Type B pancreatic cell (in vitro differentiated cells): ENCODE measurements around the gene ZFP92. TPM values are rescaled to one million over a fixed set of nuclear protein-coding genes. Genes with fewer than 3 reads are reported as not detected.

Experiments used
- DNase-seq: peaks from one replicate; pipeline ENCODE4 v3.0.0; 2021; ENCODE audit warnings: mixed read lengths; ENCODE audit not compliant: unreplicated experiment; ENCODE audit errors: extremely low spot score
- H3K27ac Mint-ChIP-seq: 2 replicates; pipeline ENCODE4 v1.8.0; 2021; ENCODE audit warnings: mild to moderate bottlenecking, mixed read lengths
- H3K27me3 Mint-ChIP-seq: 2 replicates; pipeline ENCODE4 v1.8.0; 2021; ENCODE audit warnings: mixed read lengths
- H3K36me3 Mint-ChIP-seq: 2 replicates; pipeline ENCODE4 v1.8.0; 2021; ENCODE audit warnings: mixed read lengths
- H3K4me1 Mint-ChIP-seq: one replicate; pipeline ENCODE4 v1.8.0; 2021; ENCODE audit warnings: mixed read lengths; ENCODE audit not compliant: unreplicated experiment
- H3K4me3 Mint-ChIP-seq: 2 replicates; pipeline ENCODE4 v1.8.0; 2021; ENCODE audit warnings: mild to moderate bottlenecking, mixed read lengths
- H3K9me3 Mint-ChIP-seq: 2 replicates; pipeline ENCODE4 v1.8.0; 2021; ENCODE audit warnings: mixed read lengths
- total RNA-seq: library from RNA; stranded (reverse); gene quantifications from 2 replicates; pipeline ENCODE4 v1.2.1, GENCODE V29; 2021; ENCODE audit warnings: low replicate concordance
- TF ChIP-seq, protein P1 (sequence below): fragments of 200-600 bp; sonication (generic); conservative IDR thresholded peaks from 2 replicates; pipeline ENCODE4 v1.5.0; 2021; ENCODE audit warnings: antibody characterized with exemption, mild to moderate bottlenecking

ZFP92 gene
- total RNA-seq, 1 donor from 2014 or later, result 0.41 TPM

GRCh38 chrX:153443476-153444332, 32.4 kb downstream of the ZFP92 start:
- peaks cover 4% of the 10 kb centered on the region for H3K9me3 Mint-ChIP-seq
- no peak for DNase-seq
- no peaks in the 10 kb centered on the region for H3K27me3 Mint-ChIP-seq
- no peaks in the 10 kb centered on the region for H3K4me1 Mint-ChIP-seq
- TF ChIP-seq, protein P1, sequence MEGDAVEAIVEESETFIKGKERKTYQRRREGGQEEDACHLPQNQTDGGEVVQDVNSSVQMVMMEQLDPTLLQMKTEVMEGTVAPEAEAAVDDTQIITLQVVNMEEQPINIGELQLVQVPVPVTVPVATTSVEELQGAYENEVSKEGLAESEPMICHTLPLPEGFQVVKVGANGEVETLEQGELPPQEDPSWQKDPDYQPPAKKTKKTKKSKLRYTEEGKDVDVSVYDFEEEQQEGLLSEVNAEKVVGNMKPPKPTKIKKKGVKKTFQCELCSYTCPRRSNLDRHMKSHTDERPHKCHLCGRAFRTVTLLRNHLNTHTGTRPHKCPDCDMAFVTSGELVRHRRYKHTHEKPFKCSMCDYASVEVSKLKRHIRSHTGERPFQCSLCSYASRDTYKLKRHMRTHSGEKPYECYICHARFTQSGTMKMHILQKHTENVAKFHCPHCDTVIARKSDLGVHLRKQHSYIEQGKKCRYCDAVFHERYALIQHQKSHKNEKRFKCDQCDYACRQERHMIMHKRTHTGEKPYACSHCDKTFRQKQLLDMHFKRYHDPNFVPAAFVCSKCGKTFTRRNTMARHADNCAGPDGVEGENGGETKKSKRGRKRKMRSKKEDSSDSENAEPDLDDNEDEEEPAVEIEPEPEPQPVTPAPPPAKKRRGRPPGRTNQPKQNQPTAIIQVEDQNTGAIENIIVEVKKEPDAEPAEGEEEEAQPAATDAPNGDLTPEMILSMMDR, result no peak
- no peaks in the 10 kb centered on the region for H3K36me3 Mint-ChIP-seq
- H3K4me3 Mint-ChIP-seq, result no peak overlapping the region
- no peak overlapping the region for H3K27ac Mint-ChIP-seq

DNA sequence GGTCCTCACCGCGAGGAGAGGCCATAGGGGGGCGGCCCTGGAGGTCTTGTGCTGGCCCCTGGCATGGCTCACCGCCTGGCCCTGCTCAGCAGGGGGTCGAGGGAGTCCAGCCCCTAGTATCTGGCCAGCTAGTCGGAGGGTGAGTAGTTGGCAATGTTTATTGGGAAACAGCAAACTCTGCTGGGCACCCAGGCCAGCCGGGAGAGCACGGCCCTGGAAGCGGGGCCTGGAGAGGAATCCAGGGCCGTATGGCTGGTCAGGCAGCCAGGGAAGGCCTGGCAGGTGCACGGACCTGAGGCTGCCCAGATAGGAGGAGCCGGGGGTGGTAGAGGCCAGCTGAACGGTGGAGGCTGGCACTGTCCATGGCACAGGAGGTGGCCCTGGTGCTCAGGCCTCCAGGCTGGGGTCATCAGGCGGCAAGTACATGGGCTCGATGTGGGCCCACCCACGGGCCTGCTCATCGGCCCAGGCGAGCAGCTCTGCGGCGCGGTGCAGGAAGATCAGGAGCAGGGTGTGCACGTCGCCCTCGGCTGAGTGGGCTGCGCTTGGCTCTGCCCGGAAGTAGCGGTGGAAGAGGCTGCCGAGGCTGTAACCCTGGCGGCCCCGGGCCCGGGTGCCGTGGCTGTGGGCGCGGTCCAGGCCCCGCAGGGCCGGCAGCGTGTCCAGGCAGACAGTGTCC, 33.2 kb downstream of the ZFP92 start:
- TF ChIP-seq, protein P1, result no peak

DNA sequence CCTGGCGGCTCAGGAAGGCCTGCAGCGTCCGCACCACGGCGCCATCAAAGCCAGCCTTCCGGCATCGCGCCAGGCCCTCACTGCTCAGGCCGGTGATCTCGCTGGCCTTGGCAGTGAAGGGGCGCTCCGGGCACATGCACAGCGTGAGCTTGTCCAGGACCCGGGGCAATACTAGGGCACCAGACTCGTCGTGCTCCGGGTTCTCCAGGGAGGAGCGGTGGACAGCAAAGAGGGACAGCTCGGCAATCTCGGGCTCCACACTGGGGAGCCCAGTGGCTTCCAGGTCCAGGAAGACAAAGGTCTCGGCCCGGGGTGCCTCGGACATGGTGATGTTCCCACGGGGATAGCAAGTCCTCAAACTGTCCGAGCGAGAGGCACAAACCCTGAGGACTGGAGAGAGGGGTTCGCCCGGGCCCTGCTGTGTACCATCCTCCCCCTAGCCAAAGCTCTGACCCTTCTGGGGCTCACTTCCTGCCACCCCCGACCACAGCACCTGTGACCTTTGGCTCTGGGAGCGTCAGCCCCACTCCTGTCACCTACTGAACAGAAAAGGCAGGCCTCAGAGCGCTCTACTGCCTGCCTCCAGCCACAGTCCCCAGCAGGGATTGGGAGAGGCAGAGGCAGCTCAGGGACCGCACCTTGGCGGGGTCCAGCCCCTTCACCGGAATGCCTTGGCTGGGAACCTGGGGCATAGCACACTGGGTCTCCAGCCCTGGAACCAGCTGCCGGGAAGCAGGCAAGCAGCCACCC, 34.0 kb downstream of the ZFP92 start:
- H3K9me3 Mint-ChIP-seq, result no peaks in the 10 kb centered on the region
- H3K27me3 Mint-ChIP-seq, result no peaks in the 10 kb centered on the region
- TF ChIP-seq, protein P1, result no peak
- no peaks in the 10 kb centered on the region for H3K36me3 Mint-ChIP-seq
- H3K4me1 Mint-ChIP-seq, result no peaks in the 10 kb centered on the region
- H3K27ac Mint-ChIP-seq, result no peak overlapping the region
- no peak overlapping the region for H3K4me3 Mint-ChIP-seq
- no peak for DNase-seq

More for the DNA sequence above, 33.2 kb downstream of the ZFP92 start:
- DNase-seq, result no peak
- Mint-ChIP-seq H3K4me3 (no peak overlapping the region), H3K9me3 (peaks cover 4% of the 10 kb centered on the region), H3K4me1 (no peaks in the 10 kb centered on the region), H3K36me3 (no peaks in the 10 kb centered on the region), H3K27me3 (no peaks in the 10 kb centered on the region), H3K27ac (no peak overlapping the region)

- no peaks in the 10 kb centered on the region for H3K4me1 Mint-ChIP-seq
Observed at GRCh38 chrX:153445856-153446635, 34.8 kb downstream of the ZFP92 start, which contains the start of gene TREX2. TREX2 (minus strand) TSS chrX:153446056; CDS start chrX:153445430, 626 bp downstream.

More at GRCh38 chrX:153445856-153446635, 34.8 kb downstream of the ZFP92 start, which contains the start of gene TREX2:
- H3K4me3 Mint-ChIP-seq, result no peak within 1 kb of the TSS
- peaks cover 2% of the 10 kb centered on the region for H3K36me3 Mint-ChIP-seq
- H3K27me3 Mint-ChIP-seq, result no peaks in the 10 kb centered on the region
- no peak for DNase-seq
- TF ChIP-seq, protein P1, result no peak
- H3K27ac Mint-ChIP-seq, result no peak within 1 kb of the TSS
- H3K9me3 Mint-ChIP-seq, result no peaks in the 10 kb centered on the region
